Spleen (tissue), 11 donors: ENCODE data around the gene EIF4B. TPM values are rescaled to one million over a fixed set of nuclear protein-coding genes. Genes with fewer than 3 reads are reported as not detected.

Experiments
- DNase-seq: peaks from one replicate; pipeline ENCODE4 v3.0.0-alpha.2; 2020
- H3K27ac ChIP-seq, 8 donors: fragments of 200-600 bp; sonication (generic) in 7 of 8; 1 replicate in 4 of 8; 2 replicates in 4 of 8; pipeline versions ENCODE4 v1.5.0 to v1.8.0; 2016 to 2021; ENCODE audit warnings: inconsistent platforms in 4 of 8, mild to moderate bottlenecking in 4 of 8, moderate library complexity in 1 of 8
- H3K27me3 ChIP-seq, 7 donors: fragments of 200-600 bp; sonication (generic) in 6 of 7; replicated peaks in 1 of 7; 1 replicate in 4 of 7; 2 replicates in 3 of 7; pipeline versions ENCODE4 v1.5.0 to v1.8.0; 2016 to 2021; ENCODE audit warnings: inconsistent platforms in 3 of 7, mild to moderate bottlenecking in 1 of 7
- H3K36me3 ChIP-seq, 6 donors: fragments of 200-600 bp; sonication (generic) in 5 of 6; 1 replicate in 4 of 6; 2 replicates in 2 of 6; pipeline versions ENCODE4 v1.5.0 to v1.8.0; 2016 to 2021; ENCODE audit warnings: inconsistent platforms in 2 of 6
- H3K4me1 ChIP-seq, 6 donors: fragments of 200-600 bp; sonication (generic) in 5 of 6; 1 replicate in 3 of 6; 2 replicates in 3 of 6; pipeline versions ENCODE4 v1.5.0 to v1.8.0; 2016 to 2021; ENCODE audit warnings: inconsistent platforms in 3 of 6
- H3K4me3 ChIP-seq, 8 donors: fragments of 200-600 bp; sonication (generic) in 7 of 8; 1 replicate in 4 of 8; 2 replicates in 4 of 8; pipeline versions ENCODE4 v1.5.0 to v1.8.0; 2016 to 2021; ENCODE audit warnings: inconsistent platforms in 4 of 8, mild to moderate bottlenecking in 4 of 8, moderate library complexity in 2 of 8
- H3K9me3 ChIP-seq, 8 donors: fragments of 200-600 bp; sonication (generic) in 7 of 8; 1 replicate in 4 of 8; 2 replicates in 4 of 8; pipeline versions ENCODE4 v1.5.0 to v1.8.0; 2016 to 2021; ENCODE audit warnings: inconsistent platforms in 4 of 8
- POLR2A ChIP-seq, 3 donors: fragments of 450-650 bp; IDR thresholded peaks; one replicate each; pipeline ENCODE4 v1.5.1; 2017; ENCODE audit warnings: antibody characterized with exemption in 3 of 3, mild to moderate bottlenecking in 1 of 3
- POLR2AphosphoS5 ChIP-seq, 3 donors: sonication (generic); formaldehyde crosslinking; IDR thresholded peaks; one replicate each; pipeline ENCODE4 v1.5.1; 2017; ENCODE audit warnings: antibody characterized with exemption in 3 of 3
- WGBS, 5 donors: extraction: QIAGEN DNeasy Blood & Tissue Kit in 3 of 5; methylation state at CpG; one replicate each; pipeline versions ENCODE4 v1.1.5 to v1.1.7; 2013 to 2018; 5-methylcytosine and 5-hydroxymethylcytosine counted together
- intact Hi-C: fragments of 100-400 bp; cut with DNase I; formaldehyde crosslinking; loops from one replicate; pipeline ENCODE4 v1.15.0; 2023; ENCODE audit warnings: low total_unique reads
- polyA plus RNA-seq, 3 donors: library from polyadenylated mRNA; stranded (reverse); fragments of 200-250 nt; gene quantifications; one replicate each; pipeline ENCODE4 v1.2.1, GENCODE V29; 2013
- total RNA-seq, 7 donors: library from RNA; depleted of rRNA in 3 of 7; stranded (reverse); fragments of >200 nt in 3 of 7; fragmentation: NEBNext Ultra II Directional in 4 of 7; extraction: Animal tissue kit (Norgen Biotek cat#: 25700) in 4 of 7; gene quantifications; one replicate each; pipeline versions ENCODE4 v1.1.0 to v1.2.1, GENCODE V29; 2016 to 2021
- TF ChIP-seq, protein P1 (sequence below), 11 experiments: fragments of 200-600 bp in 7 of 11; fragments of 450-650 bp in 4 of 11; sonication (generic) in 4 of 11; IDR thresholded peaks in 8 of 11; conservative IDR thresholded peaks in 3 of 11; 1 replicate in 7 of 11; 2 replicates in 4 of 11; pipeline versions ENCODE4 v1.4.0 to v1.8.0; 2016 to 2021; ENCODE audit warnings: antibody characterized with exemption in 11 of 11, inconsistent platforms in 4 of 11, mild to moderate bottlenecking in 1 of 11
- donor health status: healthy with polysubstance abuse.
- donor health status: DM: no; HTN: no; CAD: no; lungs with moderate emphysema.
- donor health status: DM: no; HTN: no; CAD: no.
- donor health status: Bipolar disorder and iron deficiency.
- donor health status: healthy.
- donor health status: DM: no; HTN: no; CAD: no.
- donor health status: DM: yes; HTN: yes; CAD: no.

The EIF4B gene
- total and polyA plus RNA-seq, 10 donors: 105 to 490 (median 398) TPM

DNA sequence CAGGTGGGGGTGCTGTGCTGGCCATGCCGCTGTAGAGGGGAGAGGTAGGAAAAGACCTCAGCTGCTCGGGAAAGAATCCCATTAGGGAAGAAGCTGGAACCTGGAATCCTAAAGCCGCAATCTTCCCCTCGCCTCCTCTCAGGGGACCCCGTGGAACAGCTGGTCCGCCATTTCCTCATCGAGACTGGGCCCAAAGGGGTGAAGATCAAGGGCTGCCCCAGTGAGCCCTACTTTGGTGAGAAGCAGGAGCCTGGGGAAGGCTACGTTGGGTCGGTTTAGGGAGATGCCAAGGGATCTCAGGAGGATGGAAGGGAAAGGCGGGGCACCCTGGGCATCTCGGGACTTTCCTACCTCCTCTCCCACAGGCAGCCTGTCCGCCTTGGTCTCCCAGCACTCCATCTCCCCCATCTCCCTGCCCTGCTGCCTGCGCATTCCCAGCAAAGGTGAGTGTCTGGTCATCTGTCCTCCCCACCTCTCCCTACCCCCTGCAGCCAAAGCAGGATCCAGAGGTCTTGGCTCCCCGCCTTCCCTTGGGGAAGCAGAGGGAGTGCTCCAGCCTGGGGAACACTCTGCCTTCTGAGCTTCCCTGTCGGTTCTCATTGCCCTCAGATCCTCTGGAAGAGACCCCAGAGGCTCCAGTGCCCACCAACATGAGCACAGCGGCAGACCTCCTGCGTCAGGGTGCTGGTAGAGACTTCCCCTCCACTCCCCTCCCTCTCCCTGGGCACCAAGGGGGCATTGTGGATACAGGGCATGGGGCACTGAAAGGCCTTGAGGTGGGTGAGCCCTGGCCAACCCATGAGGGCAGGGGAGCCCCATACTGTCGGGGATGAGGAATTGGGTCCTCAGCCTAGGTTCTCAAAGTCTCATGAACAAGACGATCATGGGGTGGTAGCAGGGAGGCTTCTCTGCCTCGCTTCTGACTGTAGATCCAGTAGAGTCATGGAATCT is 56.0 kb downstream of the EIF4B start:
- Histone ChIP-seq H3K27me3 (peaks cover 0 to 11% (median 0%) of the 10 kb centered on the region in 7 donors), H3K4me1 (peaks cover 8 to 91% (median 37%) of the 10 kb centered on the region in 6 donors), H3K36me3 (peaks cover 0 to 100% (median 65%) of the 10 kb centered on the region in 6 donors), H3K27ac (peak overlapping the region in 5 of 8 donors; percentile 48 to 94 (median 59)), H3K9me3 (no peaks in the 10 kb centered on the region), H3K4me3 (no peak overlapping the region)
- intact Hi-C loops: no loop called here
- DNase-seq: peak; percentile 63
- TF ChIP-seq POLR2A (IDR thresholded peaks at IDR 0.05) (no peak), POLR2AphosphoS5 (IDR thresholded peaks at IDR 0.05) (peak; percentile 43 to 48 (median 46))
- 73 to 84% (median 79%) methylated on average over 19 to 20 of the region's 20 CpGs for whole genome bisulfite sequencing, 5 donors

DNA sequence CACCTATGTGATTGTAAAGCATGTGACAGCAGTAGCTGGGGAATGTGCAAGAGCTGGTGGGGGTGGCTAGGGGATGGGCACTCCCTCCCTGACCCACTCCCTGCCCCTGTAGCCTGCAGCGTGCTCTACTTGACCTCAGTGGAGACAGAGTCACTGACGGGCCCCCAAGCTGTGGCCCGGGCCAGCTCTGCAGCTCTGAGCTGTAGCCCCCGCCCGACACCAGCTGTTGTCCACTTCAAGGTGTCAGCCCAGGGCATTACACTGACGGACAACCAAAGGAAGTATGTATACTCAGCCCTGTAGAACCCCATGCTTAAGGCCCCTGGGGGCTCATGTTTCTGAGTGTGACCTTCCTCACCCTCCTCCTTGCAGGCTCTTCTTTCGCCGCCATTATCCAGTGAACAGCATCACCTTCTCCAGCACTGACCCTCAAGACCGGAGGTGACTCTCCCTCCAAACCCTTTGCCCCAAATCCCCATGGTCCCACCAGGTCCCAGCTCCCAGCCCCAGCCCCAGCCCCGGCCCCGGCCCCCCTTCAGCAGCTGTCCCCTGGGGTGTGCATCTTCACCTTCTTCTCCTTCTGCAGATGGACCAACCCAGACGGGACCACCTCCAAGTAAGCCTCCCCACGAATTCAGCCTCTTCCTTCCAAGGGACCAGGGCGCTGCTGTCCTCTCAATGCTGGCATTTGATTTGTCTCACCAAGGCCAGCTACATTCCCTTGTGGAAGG is 56.9 kb downstream of the EIF4B start:
- TF ChIP-seq, protein P1, sequence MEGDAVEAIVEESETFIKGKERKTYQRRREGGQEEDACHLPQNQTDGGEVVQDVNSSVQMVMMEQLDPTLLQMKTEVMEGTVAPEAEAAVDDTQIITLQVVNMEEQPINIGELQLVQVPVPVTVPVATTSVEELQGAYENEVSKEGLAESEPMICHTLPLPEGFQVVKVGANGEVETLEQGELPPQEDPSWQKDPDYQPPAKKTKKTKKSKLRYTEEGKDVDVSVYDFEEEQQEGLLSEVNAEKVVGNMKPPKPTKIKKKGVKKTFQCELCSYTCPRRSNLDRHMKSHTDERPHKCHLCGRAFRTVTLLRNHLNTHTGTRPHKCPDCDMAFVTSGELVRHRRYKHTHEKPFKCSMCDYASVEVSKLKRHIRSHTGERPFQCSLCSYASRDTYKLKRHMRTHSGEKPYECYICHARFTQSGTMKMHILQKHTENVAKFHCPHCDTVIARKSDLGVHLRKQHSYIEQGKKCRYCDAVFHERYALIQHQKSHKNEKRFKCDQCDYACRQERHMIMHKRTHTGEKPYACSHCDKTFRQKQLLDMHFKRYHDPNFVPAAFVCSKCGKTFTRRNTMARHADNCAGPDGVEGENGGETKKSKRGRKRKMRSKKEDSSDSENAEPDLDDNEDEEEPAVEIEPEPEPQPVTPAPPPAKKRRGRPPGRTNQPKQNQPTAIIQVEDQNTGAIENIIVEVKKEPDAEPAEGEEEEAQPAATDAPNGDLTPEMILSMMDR (IDR thresholded peaks at IDR 0.05 in 8 of 11, conservative IDR thresholded peaks at IDR 0.05 in 3 of 11): no peak
- TF ChIP-seq POLR2AphosphoS5 (IDR thresholded peaks at IDR 0.05): peak; percentile 21 to 75 (median 46)
- intact Hi-C loops: no loop called here
- WGBS, 5 donors: 71 to 89% (median 78%) methylated on average over 11 to 14 of the region's 14 CpGs
- Histone ChIP-seq H3K9me3 (no peaks in the 10 kb centered on the region), H3K36me3 (peaks cover 0 to 100% (median 60%) of the 10 kb centered on the region in 6 donors), H3K4me3 (no peak overlapping the region), H3K4me1 (peaks cover 8 to 91% (median 40%) of the 10 kb centered on the region in 6 donors), H3K27ac (peak overlapping the region in 5 of 8 donors; percentile 48 to 94 (median 59)), H3K27me3 (peaks cover 0 to 11% (median 0%) of the 10 kb centered on the region in 7 donors)
- DNase-seq: peak; percentile 74

DNA sequence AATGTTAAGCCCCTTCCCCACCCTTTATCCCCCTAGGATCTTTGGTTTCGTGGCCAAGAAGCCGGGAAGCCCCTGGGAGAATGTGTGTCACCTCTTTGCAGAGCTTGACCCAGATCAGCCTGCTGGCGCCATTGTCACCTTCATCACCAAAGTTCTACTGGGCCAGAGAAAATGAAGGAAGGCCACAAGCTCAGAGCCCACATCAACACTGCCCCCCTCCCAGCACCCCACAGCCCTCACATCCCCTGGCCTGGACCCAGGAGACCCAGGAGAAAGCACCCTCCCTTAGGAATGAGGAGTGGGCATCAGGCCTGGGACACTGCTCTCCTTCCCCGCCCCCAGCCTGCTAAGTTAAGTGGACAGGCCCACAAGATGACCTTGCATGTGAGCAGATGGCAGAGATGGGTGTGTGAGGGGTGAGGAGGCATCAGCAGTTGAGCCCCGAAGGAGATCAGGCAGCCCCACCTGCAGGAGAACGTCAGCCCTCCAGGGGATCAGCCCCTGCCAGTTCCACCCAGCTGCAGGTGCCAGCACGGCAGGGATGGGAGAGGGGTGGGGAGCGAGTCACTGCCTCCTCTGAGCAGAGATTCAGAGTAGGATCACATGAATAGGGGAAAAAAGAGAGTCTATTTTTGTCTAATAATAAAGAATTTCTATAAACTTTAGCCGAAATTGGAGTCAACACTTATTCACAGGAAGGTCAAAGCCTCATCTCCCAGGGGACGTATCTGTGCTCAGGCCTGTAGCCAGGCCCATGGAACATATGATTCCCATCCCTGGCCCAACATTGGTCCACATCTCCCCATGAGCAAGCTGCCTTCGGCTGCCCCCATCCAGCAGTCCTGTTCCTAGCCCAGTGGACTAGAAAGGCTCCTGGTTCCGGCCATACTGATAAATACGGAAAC is 57.7 kb downstream of the EIF4B start:
- TF ChIP-seq, protein P1 (IDR thresholded peaks at IDR 0.05 in 8 of 11, conservative IDR thresholded peaks at IDR 0.05 in 3 of 11): no peak
- peak; percentile 4 to 72 (median 56) for TF ChIP-seq POLR2AphosphoS5 (IDR thresholded peaks at IDR 0.05)
- Histone ChIP-seq H3K27me3 (peaks cover 0 to 11% (median 0%) of the 10 kb centered on the region in 7 donors), H3K27ac (peak overlapping the region in 5 of 8 donors; percentile 21 to 94 (median 59)), H3K4me3 (no peak overlapping the region), H3K36me3 (peaks cover 0 to 100% (median 57%) of the 10 kb centered on the region in 6 donors), H3K9me3 (no peaks in the 10 kb centered on the region), H3K4me1 (peaks cover 8 to 91% (median 45%) of the 10 kb centered on the region in 6 donors)
- DNase-seq: peak; percentile 43
- intact Hi-C loops: no loop called here
- WGBS, 5 donors: 65 to 83% (median 77%) methylated on average over 12 to 13 of the region's 13 CpGs
